OCI-LY3 (cell line): ENCODE data around the gene TFR2.
A peak's percentile ranks its signal among the peaks of the same experiment; 100 is the strongest.

Experiments used
- H2AFZ ChIP-seq: fragments of 200-600, 300-600 bp; shearing (Covaris generic); 2 replicates; pipeline ENCODE4 v1.6.0; 2014; ENCODE audit warnings: antibody characterized with exemption, low read depth, low read length
- H3K27ac ChIP-seq: fragments of 200-600, 300-600 bp; sonication (generic); 2 replicates; pipeline ENCODE4 v1.5.1; 2014; ENCODE audit warnings: mild to moderate bottlenecking, low read length, moderate library complexity, mixed read lengths
- H3K27me3 ChIP-seq: fragments of 200-600, 300-600 bp; sonication (generic); 2 replicates; pipeline ENCODE4 v1.6.1; 2014; ENCODE audit warnings: low read depth, low read length, mixed read lengths
- H3K36me3 ChIP-seq: fragments of 200-600, 300-600 bp; sonication (generic); replicated peaks from 2 replicates; pipeline ENCODE3; 2014; ENCODE audit warnings: low read depth, low read length, mixed read lengths
- H3K4me1 ChIP-seq: fragments of 300-600, 200-600 bp; sonication (generic); 2 replicates; pipeline ENCODE4 v1.6.1; 2014; ENCODE audit warnings: low read length, mixed read lengths
- H3K4me2 ChIP-seq: fragments of 200-600, 300-600 bp; sonication (generic); 2 replicates; pipeline ENCODE4 v1.6.1; 2014; ENCODE audit warnings: low read length, mixed read lengths
- H3K4me3 ChIP-seq: fragments of 300-600, 200-600 bp; sonication (generic); 2 replicates; pipeline ENCODE4 v1.5.1; 2014; ENCODE audit warnings: antibody characterized with exemption, mild to moderate bottlenecking, low read length, moderate library complexity
- H3K79me2 ChIP-seq: fragments of 300-600, 200-600 bp; shearing (Covaris generic); 2 replicates; pipeline ENCODE4 v1.6.1; 2014; ENCODE audit warnings: mild to moderate bottlenecking, low read length, mixed read lengths
- H3K9ac ChIP-seq: fragments of 300-600, 200-600 bp; shearing (Covaris generic); 2 replicates; pipeline ENCODE4 v1.6.0; 2014; ENCODE audit warnings: mild to moderate bottlenecking, low read length, moderate library complexity
- H3K9me3 ChIP-seq: fragments of 200-600, 300-600 bp; shearing (Covaris generic); 2 replicates; pipeline ENCODE4 v1.6.1; 2014; ENCODE audit warnings: low read length, mixed read lengths; ENCODE audit not compliant: insufficient read depth
- H4K20me1 ChIP-seq: fragments of 200-600, 300-600 bp; sonication (generic); 2 replicates; pipeline ENCODE4 v1.6.1; 2016; ENCODE audit warnings: low read length, mixed read lengths; ENCODE audit not compliant: insufficient read depth
- CTCF ChIP-seq: fragments of 200-600, 300-600 bp; sonication (generic); IDR thresholded peaks from 2 replicates; pipeline ENCODE4 v1.5.1; 2014; ENCODE audit warnings: antibody characterized with exemption, low read length, low read depth
- EZH2phosphoT487 ChIP-seq: fragments of 200-600 bp; shearing (Covaris generic); IDR thresholded peaks from 2 replicates; pipeline ENCODE4 v1.6.1; 2018; ENCODE audit warnings: antibody characterized with exemption, mixed run types, low read depth

TFR2 gene

GRCh38 chr7:100640517-100641440 lies 573 bp downstream of the TFR2 start:
- no peaks in the 10 kb centered on the region for H3K9me3 ChIP-seq
- TF ChIP-seq CTCF (no peak), EZH2phosphoT487 (no peak)
- no peak overlapping the region for H3K9ac ChIP-seq
- H3K4me1 ChIP-seq, result peaks cover 10% of the 10 kb centered on the region
- no peak overlapping the region for H3K4me2 ChIP-seq
- H3K4me3 ChIP-seq, result no peak overlapping the region
- H3K79me2 ChIP-seq, result no peaks in the 10 kb centered on the region
- H3K27me3 ChIP-seq, result peaks cover 5% of the 10 kb centered on the region; the same call in 1 of the 2 replicates
- H3K27ac ChIP-seq, result no peak overlapping the region
- no peaks in the 10 kb centered on the region for H3K36me3 ChIP-seq
- no peak overlapping the region for H2AFZ ChIP-seq
- no peaks in the 10 kb centered on the region for H4K20me1 ChIP-seq

GRCh38 chr7:100639995-100640516 lies 1.3 kb downstream of the TFR2 start:
- Histone ChIP-seq H2AFZ (no peak overlapping the region), H3K4me1 (peaks cover 10% of the 10 kb centered on the region), H3K27ac (no peak overlapping the region), H3K9me3 (no peaks in the 10 kb centered on the region), H3K27me3 (peaks cover 4% of the 10 kb centered on the region; the same call in 1 of the 2 replicates), H3K4me2 (no peak overlapping the region), H3K36me3 (no peaks in the 10 kb centered on the region), H3K9ac (no peak overlapping the region), H3K4me3 (no peak overlapping the region), H4K20me1 (no peaks in the 10 kb centered on the region), H3K79me2 (no peaks in the 10 kb centered on the region)
- no peak for TF ChIP-seq EZH2phosphoT487
- no peak for TF ChIP-seq CTCF

GRCh38 chr7:100632951-100633717 lies 8.2 kb downstream of the TFR2 start:
- Histone ChIP-seq H3K9me3 (no peaks in the 10 kb centered on the region), H3K27me3 (no peaks in the 10 kb centered on the region), H3K4me1 (peaks cover 5% of the 10 kb centered on the region), H3K4me3 (peak overlapping the region; percentile 91), H3K4me2 (peak overlapping the region; percentile 95), H3K27ac (peak overlapping the region; percentile 31), H2AFZ (peak overlapping the region; percentile 89), H3K9ac (peak overlapping the region; percentile 96), H3K36me3 (no peaks in the 10 kb centered on the region), H3K79me2 (no peaks in the 10 kb centered on the region), H4K20me1 (no peaks in the 10 kb centered on the region)
- no peak for TF ChIP-seq EZH2phosphoT487
- peak; percentile 38 for TF ChIP-seq CTCF

GRCh38 chr7:100630066-100630465 lies 11.3 kb downstream of the TFR2 start:
- Histone ChIP-seq H3K27me3 (no peaks in the 10 kb centered on the region), H3K9me3 (no peaks in the 10 kb centered on the region), H3K36me3 (no peaks in the 10 kb centered on the region), H3K9ac (no peak overlapping the region), H3K4me3 (no peak overlapping the region), H3K4me2 (no peak overlapping the region), H3K27ac (no peak overlapping the region), H3K79me2 (no peaks in the 10 kb centered on the region), H3K4me1 (peaks cover 17% of the 10 kb centered on the region), H2AFZ (no peak overlapping the region), H4K20me1 (no peaks in the 10 kb centered on the region)
- TF ChIP-seq EZH2phosphoT487 (no peak), CTCF (no peak)
